GM21723 (cell line): ENCODE measurements around the gene RAB4A.

Experiments used
- ATAC-seq: cut with Tn5 transposase; IDR thresholded peaks from one replicate; pipeline ENCODE4 v1.9.1; 2021; ENCODE audit warnings: mild to moderate bottlenecking, moderate library complexity; ENCODE audit not compliant: unreplicated experiment

Gene RAB4A

GRCh38 chr1:229328598-229329362, 57.9 kb downstream of the RAB4A start:
- ATAC-seq, result no peak

GRCh38 chr1:229334269-229334668, 63.4 kb downstream of the RAB4A start:
- ATAC-seq, result no peak

GRCh38 chr1:229334716-229335115, 63.8 kb downstream of the RAB4A start:
- no peak for ATAC-seq

- ATAC-seq, result no peak
Observed at GRCh38 chr1:229336345-229336744, 65.4 kb downstream of the RAB4A start.

GRCh38 chr1:229339086-229339485, 68.2 kb downstream of the RAB4A start:
- no peak for ATAC-seq

GRCh38 chr1:229339520-229339919, 68.6 kb downstream of the RAB4A start:
- ATAC-seq, result no peak

GRCh38 chr1:229340496-229340895, 69.6 kb downstream of the RAB4A start:
- no peak for ATAC-seq

GRCh38 chr1:229341774-229342655, 71.1 kb downstream of the RAB4A start:
- ATAC-seq, result peak; percentile 76

- peak; percentile 48 for ATAC-seq
Observed at GRCh38 chr1:229342656-229343569, 72.0 kb downstream of the RAB4A start, which contains the start of gene CCSAP. Gene CCSAP, minus strand, starts transcription at chr1:229343047. Its CDS starts 582 bp downstream, at chr1:229342465.

GRCh38 chr1:229344139-229344538, 73.2 kb downstream of the RAB4A start:
- no peak for ATAC-seq

- no peak for ATAC-seq
Observed at GRCh38 chr1:229344937-229345684, 74.2 kb downstream of the RAB4A start.

GRCh38 chr1:229347528-229347927, 76.6 kb downstream of the RAB4A start:
- ATAC-seq, result no peak

GRCh38 chr1:229349463-229350385, 78.8 kb downstream of the RAB4A start:
- ATAC-seq, result no peak

- no peak for ATAC-seq
Observed at GRCh38 chr1:229352975-229353374, 82.1 kb downstream of the RAB4A start.

GRCh38 chr1:229354226-229354625, 83.3 kb downstream of the RAB4A start:
- no peak for ATAC-seq
